NK-92 (cell line): ENCODE data around the gene PYROXD2.
"Not testable (repeated sequence)": the region's sequence is repeated elsewhere in the genome, so short reads cannot be mapped to it uniquely, and the experiment has no call there.

ENCODE experiments used
- DNase-seq: peaks from one replicate; lab custom pipeline; 2025; ENCODE audit not compliant: unreplicated experiment; lab: John Stamatoyannopoulos, UW

The PYROXD2 gene

DNA sequence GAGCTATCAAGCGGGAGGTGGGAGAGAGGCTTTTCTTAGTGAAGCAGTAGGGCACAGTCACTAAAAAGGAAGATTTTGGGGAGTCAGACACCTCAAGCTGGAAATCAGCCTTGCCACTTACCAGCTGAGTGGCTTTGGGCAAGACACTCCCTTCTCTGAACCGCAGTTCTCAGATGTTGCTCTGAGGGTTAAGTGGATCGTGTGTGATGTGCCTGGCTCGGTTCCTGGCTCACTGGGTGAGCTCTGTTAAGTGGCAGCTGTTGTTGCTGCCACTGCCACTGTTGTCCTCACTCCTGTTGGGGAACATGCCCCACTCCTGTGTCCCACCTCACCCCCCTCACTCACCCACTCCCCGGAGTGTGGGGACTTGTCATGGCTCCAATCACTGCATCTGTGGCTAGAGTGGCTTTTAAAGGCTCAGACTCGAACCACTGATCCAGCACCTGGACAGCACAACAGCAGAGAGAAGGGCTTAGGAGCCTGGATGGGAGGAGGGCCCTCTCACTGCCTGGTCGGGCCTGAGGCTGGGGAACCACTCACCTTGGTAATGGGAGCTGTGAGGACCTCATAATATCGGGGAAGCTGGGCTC is 20.0 kb downstream of the PYROXD2 start:
- no peak for DNase-seq

DNA sequence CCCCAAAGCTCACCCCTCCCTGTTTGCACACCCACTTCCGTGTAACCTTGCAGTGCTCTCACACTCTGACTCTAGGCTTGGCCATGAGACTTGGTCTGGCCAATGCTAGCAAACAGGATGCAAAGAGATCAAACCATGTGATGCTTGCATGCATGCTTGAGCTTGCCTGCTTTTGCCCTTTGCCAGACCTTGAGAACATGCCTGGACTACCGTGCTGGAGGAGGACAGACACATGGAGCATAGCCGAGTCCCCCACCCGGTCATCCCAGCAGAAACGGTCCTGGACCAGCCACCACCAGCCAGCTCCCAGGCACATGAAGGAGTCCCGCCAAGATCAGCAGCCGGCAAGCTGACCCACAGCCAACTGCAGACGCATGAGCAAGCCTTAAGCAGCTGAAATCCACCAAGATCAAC is 23.4 kb downstream of the PYROXD2 start:
- DNase-seq = no peak

- DNase-seq = no peak
Observed at GRCh38 chr10:98391065-98391464, 23.9 kb downstream of the PYROXD2 start.

- no peak for DNase-seq
Observed at GRCh38 chr10:98390406-98390805, 24.6 kb downstream of the PYROXD2 start.

DNA sequence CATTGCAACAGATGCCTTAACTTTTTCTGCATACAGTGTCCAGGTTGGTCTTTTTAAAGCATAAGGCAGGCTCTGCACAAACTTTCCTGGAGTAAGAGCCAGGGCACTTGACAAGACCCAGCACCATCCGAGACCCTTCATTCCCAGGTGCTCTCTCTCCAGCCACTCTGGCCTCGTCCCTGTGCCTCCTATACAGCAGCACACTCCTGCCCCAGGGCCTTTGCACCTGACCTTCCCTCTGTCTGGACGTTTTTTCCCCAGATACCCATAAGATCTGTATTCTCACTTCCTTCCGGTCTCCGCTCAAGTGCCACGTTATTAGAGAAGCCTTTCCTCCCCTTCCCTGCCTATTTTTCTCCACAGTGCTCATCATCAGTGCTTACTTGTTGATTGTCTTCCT is 25.6 kb downstream of the PYROXD2 start:
- no peak for DNase-seq

DNA sequence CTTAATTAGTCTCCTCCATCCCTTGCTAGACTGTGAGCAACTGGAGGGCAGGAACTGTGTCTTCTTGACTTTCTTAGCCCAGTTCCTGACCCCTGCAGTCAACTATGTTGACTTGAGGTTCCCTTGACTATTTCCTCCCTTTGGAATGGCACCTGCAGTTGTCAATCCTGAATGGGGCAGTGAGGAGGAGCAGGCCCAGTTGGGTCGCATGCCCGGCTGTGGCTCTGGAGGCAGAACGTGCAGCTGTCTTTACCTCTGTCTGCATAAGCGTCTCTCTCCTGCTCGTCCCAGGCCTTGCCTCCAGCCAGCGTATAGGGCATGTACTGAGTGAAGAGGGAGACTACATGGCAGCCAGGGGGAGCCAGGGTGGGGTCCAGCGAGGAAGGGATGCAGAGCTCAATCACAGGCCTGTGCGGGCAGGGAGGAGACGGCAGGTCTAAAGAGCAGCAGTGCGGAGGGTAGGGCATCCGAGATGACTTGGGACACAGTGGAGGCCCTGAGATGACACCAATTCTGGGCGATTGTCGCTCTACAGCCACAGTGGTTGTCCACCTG is 26.8 kb downstream of the PYROXD2 start:
- no peak for DNase-seq

GRCh38 chr10:98384531-98385133 is 30.4 kb downstream of the PYROXD2 start:
- no peak for DNase-seq

DNA sequence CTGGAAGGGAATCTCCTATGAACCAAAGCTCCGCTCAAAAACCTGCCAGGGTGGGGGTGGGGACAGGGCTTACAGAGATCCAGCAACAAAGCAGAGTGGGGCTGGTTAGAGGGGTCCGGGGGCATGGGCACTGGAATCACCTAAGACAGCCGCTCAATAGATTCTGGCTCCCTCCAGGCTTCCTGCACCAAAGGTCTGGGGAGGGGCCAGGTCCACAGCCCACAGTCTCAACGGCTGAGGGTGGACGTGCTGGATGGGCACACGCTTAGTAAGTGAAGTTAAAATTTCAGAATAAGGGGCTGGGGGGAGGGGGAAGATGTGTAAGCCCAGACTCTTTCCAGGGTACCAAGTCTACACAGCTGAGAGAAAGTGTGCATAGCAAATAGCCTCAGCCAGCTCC is 31.1 kb downstream of the PYROXD2 start:
- DNase-seq = no peak

GRCh38 chr10:98383134-98383667 is 31.8 kb downstream of the PYROXD2 start:
- not testable (repeated sequence) for DNase-seq

GRCh38 chr10:98382691-98383101 is 32.3 kb downstream of the PYROXD2 start:
- DNase-seq = no peak

DNA sequence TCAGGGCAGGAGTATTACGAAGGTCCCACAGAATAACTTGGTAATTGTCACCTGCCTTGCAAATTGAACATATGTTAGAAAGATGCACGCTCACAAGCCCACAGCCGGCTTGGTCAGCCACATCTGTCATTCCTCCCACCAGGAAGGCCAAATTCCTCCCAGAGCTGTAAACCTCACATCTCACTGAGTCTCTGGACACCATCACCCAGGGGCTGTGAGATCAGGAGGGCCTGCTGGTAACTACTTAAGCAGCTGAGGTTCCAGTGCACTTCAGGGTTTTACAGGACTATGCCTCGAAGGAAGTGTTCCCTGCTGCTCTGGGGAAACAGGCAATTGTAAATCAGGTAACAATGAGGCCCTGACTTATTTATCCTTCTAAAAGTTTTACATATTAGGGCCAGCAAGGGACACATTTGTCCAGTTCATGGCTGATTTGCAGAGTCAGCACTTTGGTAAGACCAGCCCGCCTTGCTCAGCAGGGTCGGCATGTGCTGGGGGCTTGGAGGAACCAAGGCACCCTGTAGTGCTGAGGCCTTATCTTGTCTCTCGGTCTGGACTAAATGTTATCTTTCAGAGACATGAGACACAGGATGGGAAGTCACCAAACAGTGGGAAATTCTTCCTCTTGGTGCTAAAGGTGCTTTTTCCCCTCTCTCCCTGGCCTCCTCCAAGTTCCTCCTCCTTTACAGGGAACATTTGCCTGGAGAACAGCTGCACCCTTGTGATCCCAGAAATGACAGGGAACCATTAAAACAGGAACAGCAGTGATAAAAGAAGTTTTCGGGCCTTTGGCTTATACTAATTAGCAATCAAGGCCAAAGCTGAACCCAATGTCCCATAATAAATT is 34.3 kb downstream of the PYROXD2 start:
- no peak for DNase-seq

DNA sequence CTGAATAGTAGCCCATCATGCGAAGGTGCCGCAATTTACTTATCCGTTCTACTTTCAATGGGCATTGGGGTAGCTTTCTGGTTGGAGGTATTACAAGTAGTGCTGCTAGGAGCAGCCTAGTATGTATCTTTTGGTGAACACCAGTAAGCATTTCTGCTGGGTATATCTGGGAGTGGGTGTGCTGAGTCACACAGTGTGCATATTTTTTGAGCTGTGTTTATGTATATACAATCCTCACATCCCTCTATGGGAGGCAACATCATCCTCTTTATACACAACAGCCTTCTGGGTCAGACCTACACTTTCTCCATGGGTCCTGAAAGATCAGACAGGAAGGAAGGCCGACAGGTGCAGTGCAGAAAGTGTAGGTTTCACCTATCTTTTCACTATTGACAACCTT is 36.3 kb downstream of the PYROXD2 start:
- no peak for DNase-seq

DNA sequence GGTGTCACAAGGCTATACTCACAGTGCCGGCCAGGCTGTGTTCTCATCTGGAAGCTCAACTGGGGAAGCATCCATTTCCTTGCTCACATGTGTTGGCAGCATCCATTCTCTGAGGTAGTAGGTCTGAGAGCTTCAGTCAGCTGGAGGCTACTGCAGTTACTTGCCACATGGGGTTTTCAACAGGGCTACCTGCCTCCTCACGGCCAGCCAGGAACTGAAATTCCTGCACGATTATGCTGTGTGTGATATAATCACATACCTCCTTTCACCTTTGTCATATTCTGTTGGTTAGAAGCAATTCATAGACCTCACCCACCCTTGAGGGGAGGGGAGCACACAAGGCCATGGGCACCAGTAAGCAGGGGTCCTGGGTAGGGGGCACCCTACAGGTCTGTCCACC is 37.4 kb downstream of the PYROXD2 start:
- DNase-seq = no peak

DNA sequence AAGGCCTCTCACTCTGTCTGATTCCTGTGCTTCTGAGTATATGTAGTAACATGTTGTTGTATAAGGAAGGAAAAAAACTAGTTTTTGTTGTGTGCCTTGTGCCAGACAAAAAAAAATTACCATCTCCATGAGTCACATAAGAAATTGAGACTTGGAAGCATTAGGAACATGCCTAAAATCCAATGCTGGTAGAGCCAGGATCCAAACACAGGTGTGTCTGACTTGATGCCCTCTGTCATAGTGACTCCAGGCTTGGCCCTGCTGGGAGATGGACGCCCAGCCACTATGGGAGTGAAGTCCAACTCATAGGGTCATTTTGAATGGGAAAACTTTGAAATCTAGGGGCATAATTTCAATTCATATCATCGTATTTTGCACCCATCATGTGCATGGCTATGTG is 38.0 kb downstream of the PYROXD2 start:
- no peak for DNase-seq

- DNase-seq = no peak
Observed at GRCh38 chr10:98376485-98376884, 38.5 kb downstream of the PYROXD2 start.

GRCh38 chr10:98374217-98374985 is 40.6 kb downstream of the PYROXD2 start:
- DNase-seq = no peak

GRCh38 chr10:98373260-98374040 is 41.5 kb downstream of the PYROXD2 start:
- DNase-seq = no peak

DNA sequence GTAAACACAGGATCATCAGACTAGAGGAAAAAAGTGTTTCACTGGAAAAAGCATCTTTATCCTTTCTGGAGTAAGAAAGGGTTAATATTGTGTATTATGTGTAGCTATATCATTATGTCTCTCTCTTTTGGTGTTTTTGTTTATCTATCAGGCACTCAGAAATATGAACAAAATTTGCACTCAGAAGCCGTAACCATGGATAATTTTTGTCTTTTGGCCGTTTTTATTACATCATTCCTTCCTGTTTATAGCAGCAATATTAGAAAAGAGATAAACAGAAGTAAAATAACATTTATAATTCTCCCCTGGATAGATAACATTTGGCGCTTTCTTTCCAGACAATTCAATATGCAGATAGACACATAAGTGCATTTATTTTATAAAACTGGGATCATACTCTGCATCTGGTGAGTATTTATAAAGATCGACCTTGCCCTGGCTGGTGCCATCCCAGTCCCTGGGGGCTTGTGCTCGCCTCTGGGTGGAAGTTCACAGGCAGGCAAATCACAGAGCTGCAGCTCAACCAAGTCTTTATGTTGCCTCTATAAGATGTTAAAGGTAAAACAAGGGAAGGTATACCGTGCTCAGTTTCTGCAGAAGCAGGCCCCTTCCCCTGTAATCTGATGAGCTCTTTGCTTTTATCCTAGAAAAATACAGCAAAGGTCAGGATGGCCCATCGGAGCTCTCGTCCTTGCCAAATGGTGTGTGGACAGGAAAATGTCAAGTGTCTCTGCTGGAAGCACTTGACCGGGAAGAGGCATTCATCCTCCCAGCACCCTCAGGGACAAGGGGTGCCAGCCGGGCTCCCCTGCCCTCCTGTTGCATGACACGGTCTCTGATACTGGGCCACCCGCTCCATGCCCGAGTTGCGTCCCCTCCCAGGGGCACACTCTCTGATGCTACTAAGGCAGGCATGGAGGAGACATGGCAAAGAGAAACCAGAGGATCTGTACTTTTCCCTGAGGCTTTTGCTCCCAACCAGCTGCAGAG is 43.9 kb downstream of the PYROXD2 start:
- DNase-seq = no peak

DNA sequence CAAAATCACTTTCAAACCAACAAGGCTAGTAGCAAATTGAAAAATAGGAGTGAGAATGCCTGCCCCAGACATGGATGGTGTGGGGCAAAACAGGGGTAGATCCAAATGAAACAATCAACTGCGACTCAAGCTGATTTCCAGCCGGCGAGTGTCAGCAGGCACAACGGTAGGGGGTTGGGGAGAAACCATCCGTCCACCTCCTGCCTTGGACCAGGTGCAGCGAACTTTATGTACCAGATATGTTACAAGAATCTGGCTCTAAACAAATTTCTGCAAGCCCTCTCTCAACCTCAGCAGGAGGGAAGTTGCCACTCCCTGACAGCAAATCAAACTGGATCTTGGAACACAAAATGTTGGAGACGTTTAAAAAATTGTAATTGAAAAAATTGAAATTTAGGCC is 45.2 kb downstream of the PYROXD2 start:
- DNase-seq = no peak
